ENCODE results near the gene NKG7.

- TF ChIP-seq POLR2A (IDR thresholded peaks at IDR 0.05) (no peak), EP300 (IDR thresholded peaks at IDR 0.05) (no peak), CTCF (IDR thresholded peaks at IDR 0.05) (no peak), POLR2AphosphoS5 (IDR thresholded peaks at IDR 0.05) (no peak)
These were observed 30.4 kb downstream of the NKG7 start, which contains the start of gene VSIG10L for GRCh38 chr19:51341976-51342580.

Measured in suprapubic skin (tissue), 4 donors.